H1 (cell line): ENCODE data around the gene CACNA1B. TPM values are rescaled to one million over a fixed set of nuclear protein-coding genes. Genes with fewer than 3 reads are reported as not detected.

Experiments used
- CTCF ChIA-PET: fragments of 300-600 bp; sonication (Branson Sonifier 250); formaldehyde crosslinking; loops from one replicate; lab custom pipeline; 2021; ENCODE audit not compliant: partially characterized antibody; lab: Charles Lee
- POLR2A ChIA-PET: fragments of 300-600 bp; sonication (Branson Sonifier 250); formaldehyde crosslinking; loops from one replicate; lab custom pipeline; 2021; ENCODE audit warnings: inconsistent platforms; ENCODE audit not compliant: partially characterized antibody; lab: Charles Lee
- DNase-seq, 2 experiments: peaks; one replicate each; pipeline versions ENCODE4 v3.0.0 to v3.0.0-alpha.2; 2010 to 2022; ENCODE audit warnings: low spot score in 2 of 2, low read depth in 1 of 2, mixed read lengths in 1 of 2
- FAIRE-seq: peaks from 2 replicates; lab custom pipeline; 2011; peaks lifted over from hg19 to GRCh38; lab: Jason Lieb, UNC
- H2AFZ ChIP-seq: 2 replicates; pipeline ENCODE4 v1.8.1; 2012; ENCODE audit warnings: low read length, inconsistent platforms
- H2AK5ac ChIP-seq: 2 replicates; pipeline ENCODE4 v1.6.1; 2013; ENCODE audit warnings: low read depth, low read length
- H2BK120ac ChIP-seq: replicated peaks from 2 replicates; pipeline ENCODE3; 2013; ENCODE audit warnings: low read depth, low read length, inconsistent platforms
- H2BK12ac ChIP-seq: 2 replicates; pipeline ENCODE4 v1.6.1; 2013; ENCODE audit warnings: low read depth, low read length
- H2BK15ac ChIP-seq: 2 replicates; pipeline ENCODE4 v1.6.1; 2013; ENCODE audit warnings: low read length
- H2BK20ac ChIP-seq: 2 replicates; pipeline ENCODE4 v1.6.1; 2013; ENCODE audit warnings: low read length
- H2BK5ac ChIP-seq: 2 replicates; pipeline ENCODE4 v1.6.1; 2013; ENCODE audit warnings: low read depth, low read length
- H3K14ac ChIP-seq: 2 replicates; pipeline ENCODE4 v1.6.1; 2013; ENCODE audit warnings: inconsistent platforms; ENCODE audit not compliant: insufficient read length
- H3K18ac ChIP-seq: 2 replicates; pipeline ENCODE4 v1.6.1; 2013; ENCODE audit warnings: low read length; ENCODE audit errors: extremely low read depth
- H3K23ac ChIP-seq: 2 replicates; pipeline ENCODE4 v1.6.1; 2013; ENCODE audit warnings: inconsistent platforms; ENCODE audit not compliant: insufficient read length
- H3K23me2 ChIP-seq: 2 replicates; pipeline ENCODE4 v1.6.1; 2013; ENCODE audit warnings: low read depth, low read length
- H3K27ac ChIP-seq: 2 replicates; pipeline ENCODE4 v1.6.1; 2011; ENCODE audit warnings: low read depth, low read length, inconsistent platforms
- H3K27me3 ChIP-seq, 4 experiments: replicated peaks in 1 of 4; 1 replicate in 1 of 4; 2 replicates in 3 of 4; pipeline versions ENCODE4 v1.6.1 to v1.8.1; 2011 to 2013; ENCODE audit warnings: low read length in 3 of 4, mild to moderate bottlenecking in 3 of 4, inconsistent platforms in 2 of 4, mixed read lengths in 2 of 4, moderate library complexity in 1 of 4; ENCODE audit not compliant: control insufficient read depth in 3 of 4, insufficient read depth in 3 of 4; ENCODE audit errors: extremely low read depth in 1 of 4
- H3K36me3 ChIP-seq, 4 experiments: 2 replicates each; pipeline versions ENCODE4 v1.6.1 to v1.8.1; 2011 to 2013; ENCODE audit warnings: mild to moderate bottlenecking in 4 of 4, low read length in 3 of 4, moderate library complexity in 2 of 4, control low read depth in 1 of 4, inconsistent platforms in 1 of 4; ENCODE audit not compliant: insufficient read depth in 4 of 4, control insufficient read depth in 2 of 4
- H3K4ac ChIP-seq: replicated peaks from 2 replicates; pipeline ENCODE3; 2013; ENCODE audit warnings: low read length, low read depth, mixed read lengths, inconsistent platforms; ENCODE audit not compliant: insufficient read length
- H3K4me1 ChIP-seq, 4 experiments: replicated peaks in 1 of 4; 1 replicate in 1 of 4; 2 replicates in 3 of 4; pipeline versions ENCODE4 v1.6.1 to v1.8.1; 2011 to 2013; ENCODE audit warnings: low read length in 3 of 4, inconsistent platforms in 2 of 4, mixed read lengths in 1 of 4; ENCODE audit not compliant: insufficient read depth in 4 of 4, control insufficient read depth in 3 of 4
- H3K4me2 ChIP-seq, 2 experiments: 2 replicates each; pipeline versions ENCODE4 v1.6.1 to v1.8.1; 2011 to 2013; ENCODE audit warnings: low read depth in 2 of 2, low read length in 2 of 2, control low read depth in 1 of 2, inconsistent platforms in 1 of 2, mild to moderate bottlenecking in 1 of 2; ENCODE audit not compliant: insufficient read depth in 1 of 2
- H3K4me3 ChIP-seq, 4 experiments: fragments of 200-600, 300-600 bp in 1 of 4; sonication (generic), shearing (Covaris generic), sonication (Bioruptor Twin) in 1 of 4; 2 replicates each; pipeline versions ENCODE4 v1.5.1 to v1.8.1; 2011 to 2016; ENCODE audit warnings: low read length in 4 of 4, low read depth in 3 of 4, control low read depth in 2 of 4, inconsistent platforms in 2 of 4, mild to moderate bottlenecking in 2 of 4, mixed read lengths in 1 of 4, moderate library complexity in 1 of 4; ENCODE audit not compliant: insufficient read depth in 2 of 4; ENCODE audit errors: extremely low read depth in 1 of 4
- H3K56ac ChIP-seq: replicated peaks from 2 replicates; pipeline ENCODE3; 2013; ENCODE audit warnings: low read depth, mild to moderate bottlenecking, mixed read lengths, low read length, inconsistent platforms; ENCODE audit not compliant: insufficient read length
- H3K79me1 ChIP-seq: 2 replicates; pipeline ENCODE4 v1.6.1; 2013; ENCODE audit warnings: low read depth, low read length, control low read depth
- H3K79me2 ChIP-seq, 2 experiments: 2 replicates each; pipeline versions ENCODE4 v1.6.1 to v1.8.1; 2012 to 2013; ENCODE audit warnings: low read length in 2 of 2, mild to moderate bottlenecking in 2 of 2, inconsistent platforms in 1 of 2; ENCODE audit not compliant: insufficient read depth in 2 of 2, control insufficient read depth in 1 of 2
- H3K9ac ChIP-seq, 4 experiments: replicated peaks in 1 of 4; 1 replicate in 1 of 4; 2 replicates in 3 of 4; pipeline versions ENCODE4 v1.6.1 to v1.8.1; 2011 to 2013; ENCODE audit warnings: low read depth in 3 of 4, low read length in 3 of 4, control low read depth in 2 of 4, mild to moderate bottlenecking in 2 of 4, moderate library complexity in 2 of 4, inconsistent platforms in 1 of 4; ENCODE audit errors: extremely low read depth in 1 of 4
- H3K9me3 ChIP-seq, 2 experiments: 2 replicates each; pipeline versions ENCODE4 v1.6.1 to v1.8.1; 2012 to 2013; ENCODE audit warnings: mild to moderate bottlenecking in 2 of 2, moderate library complexity in 2 of 2, control low read depth in 1 of 2, inconsistent platforms in 1 of 2, low read depth in 1 of 2, low read length in 1 of 2, mixed read lengths in 1 of 2; ENCODE audit not compliant: insufficient read depth in 2 of 2
- H4K20me1 ChIP-seq, 2 experiments: replicated peaks in 1 of 2; 2 replicates each; pipeline versions ENCODE3 to v1.8.1; 2011 to 2013; ENCODE audit warnings: inconsistent platforms in 2 of 2, low read length in 2 of 2, mild to moderate bottlenecking in 1 of 2; ENCODE audit not compliant: insufficient read depth in 2 of 2, control insufficient read depth in 1 of 2
- H4K5ac ChIP-seq: 2 replicates; pipeline ENCODE4 v1.6.1; 2013; ENCODE audit warnings: low read length, low read depth, mixed read lengths, inconsistent platforms; ENCODE audit not compliant: insufficient read length
- H4K8ac ChIP-seq: 2 replicates; pipeline ENCODE4 v1.8.0; 2013; ENCODE audit warnings: mild to moderate bottlenecking, moderate library complexity, low read length, inconsistent platforms; ENCODE audit not compliant: insufficient read depth; ENCODE audit errors: extremely low read depth
- H4K91ac ChIP-seq: replicated peaks from 2 replicates; pipeline ENCODE3; 2013; ENCODE audit warnings: low read length, mixed read lengths, inconsistent platforms; ENCODE audit not compliant: insufficient read length
- GTF2F1 ChIP-seq: IDR thresholded peaks from 2 replicates; pipeline ENCODE4 v1.6.1; 2012; ENCODE audit warnings: low read depth, low read length, improper control_type of control experiment, borderline replicate concordance
- WGBS, 2 experiments: shearing (Covaris generic) in 1 of 2; methylation state at CpG; one replicate each; pipeline versions ENCODE4 v1.1.6 to v1.1.7; 2013 to 2015; ENCODE audit warnings: low lambda C conversion rate in 2 of 2, mixed read lengths in 2 of 2, inconsistent platforms in 1 of 2, low coverage in 1 of 2, missing lambda C conversion rate in 1 of 2; ENCODE audit not compliant: insufficient replicate concordance in 2 of 2, insufficient coverage in 1 of 2, insufficient read length in 1 of 2; ENCODE audit errors: extremely low coverage in 1 of 2, missing lambda C conversion rate in 1 of 2; 5-methylcytosine and 5-hydroxymethylcytosine counted together
- polyA plus RNA-seq, 7 experiments: library from polyadenylated mRNA; depleted of rRNA in 3 of 7; stranded (reverse) in 5 of 7; unstranded in 2 of 7; fragments of >200 nt in 5 of 7; fragments of 200-250 nt in 2 of 7; gene quantifications; 1 replicate in 5 of 7; 2 replicates in 1 of 7; 4 replicates in 1 of 7; pipeline versions ENCODE4 v1.2.1 to v1.2.3, GENCODE V29; 2011 to 2013; ENCODE audit warnings: missing spikeins in 2 of 7, mixed read lengths in 2 of 7
- total RNA-seq: library from RNA; stranded (reverse); fragmentation: NEBNext Ultra II Directional; extraction: Animal tissue kit (Norgen Biotek cat#: 25700); gene quantifications from 2 replicates; pipeline ENCODE4 v1.2.1, GENCODE V29; 2021

Gene CACNA1B
- total and polyA plus RNA-seq, 2 of the 8 experiments (the other 6 are each of a cell fraction or from before 2014, with no cell fraction given) = 1.5 to 5.7 TPM

DNA sequence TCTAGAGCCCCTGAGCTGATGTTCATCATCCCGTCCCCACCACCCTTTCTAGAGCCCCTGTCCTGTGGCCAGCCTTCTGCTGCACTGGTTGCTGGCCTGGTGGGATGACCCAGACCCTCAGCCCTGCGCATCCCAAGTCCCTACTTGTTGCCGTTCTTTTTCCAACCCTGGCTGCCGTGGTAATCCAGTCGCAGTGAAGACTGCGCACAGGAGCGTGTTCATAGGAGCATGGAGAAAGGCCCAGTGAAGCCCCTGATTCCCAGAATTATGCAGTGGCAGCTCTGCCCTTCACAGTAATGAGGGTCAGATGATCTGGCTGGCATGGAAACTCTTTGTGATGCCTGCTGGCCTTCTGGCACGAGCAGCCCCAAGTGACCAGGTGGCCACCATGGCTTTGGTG, 183.3 kb downstream of the CACNA1B start:
- Histone ChIP-seq H3K9me3 (peaks cover 45 to 80% of the 10 kb centered on the region in 2 experiments), H4K8ac (no peak overlapping the region), H2BK20ac (no peak overlapping the region), H3K4me2 (no peak overlapping the region), H4K5ac (no peak overlapping the region), H3K27ac (no peak overlapping the region), H2AK5ac (no peak overlapping the region), H4K20me1 (no peaks in the 10 kb centered on the region), H2BK5ac (no peak overlapping the region; the same call in 1 of the 2 replicates), H2BK120ac (no peak overlapping the region), H2AFZ (no peak overlapping the region), H3K18ac (no peak overlapping the region), H3K23me2 (no peaks in the 10 kb centered on the region), H3K9ac (no peak overlapping the region), H3K79me1 (no peaks in the 10 kb centered on the region), H3K4ac (no peak overlapping the region), H4K91ac (no peak overlapping the region), H3K56ac (no peak overlapping the region), H3K14ac (no peak overlapping the region), H2BK15ac (no peak overlapping the region), H3K4me1 (no peaks in the 10 kb centered on the region; a peak in 1 of 7 replicates), H3K79me2 (no peaks in the 10 kb centered on the region), H2BK12ac (no peak overlapping the region), H3K23ac (no peak overlapping the region), H3K36me3 (peaks cover 0 to 10% (median 2%) of the 10 kb centered on the region in 4 experiments; a peak in 3 of 8 replicates), H3K4me3 (no peak overlapping the region), H3K27me3 (no peaks in the 10 kb centered on the region)
- ChIA-PET CTCF (interaction anchor here (0.6 to 1.9 kb wide), 5 partner anchors 10 to 68 kb away, joined by 3 to 7 read pairs (median 4); no protein-coding TSS in a partner anchor), POLR2A (interaction anchor here (1.0 kb wide), 1 partner anchor 12 kb away, joined by 3 read pairs; no protein-coding TSS in a partner anchor)
- 83% methylated on average over 8 of the region's 8 CpGs; no CpG with 5 or more reads in 1 of the 2 experiments for WGBS, 2 experiments
- DNase-seq = no peak
- FAIRE-seq = no peak
- no peak for TF ChIP-seq GTF2F1
